PC-3 (cell line): ENCODE data around the gene ABL2. TPM values are rescaled to one million over a fixed set of nuclear protein-coding genes. Genes with fewer than 3 reads are reported as not detected.

Experiments
- ATAC-seq: fragments of 200-7000 bp; cut with Tn5 transposase; 2 replicates; pipeline ENCODE4 v1.9.1; 2020; ENCODE audit warnings: mild to moderate bottlenecking, moderate library complexity
- BruUV-seq: library from RNA; stranded (reverse); fragments of 400-500 nt; replicated peaks from 2 replicates; lab custom pipeline; 2021; lab: Mats Ljungman, UMichigan
- CTCF ChIA-PET: fragments of 300-600 bp; sonication (Branson Sonifier 250); formaldehyde crosslinking; loops from one replicate; lab custom pipeline; 2022; ENCODE audit warnings: antibody characterized with exemption; lab: Charles Lee
- POLR2A ChIA-PET: fragments of 300-600 bp; sonication (Branson Sonifier 250); formaldehyde crosslinking; loops from one replicate; lab custom pipeline; 2022; ENCODE audit warnings: antibody characterized with exemption; ENCODE audit not compliant: unreplicated experiment; lab: Charles Lee
- DNase-seq: peaks from one replicate; pipeline ENCODE4 v3.0.0-alpha.2; 2015
- H2AFZ ChIP-seq: fragments of 300-600 bp; sonication (generic); 2 replicates; pipeline ENCODE4 v1.6.0; 2016; ENCODE audit warnings: antibody characterized with exemption, low read length
- H3F3A ChIP-seq: fragments of 300-600 bp; sonication (generic); one replicate; pipeline ENCODE4 v1.6.0; 2017; ENCODE audit warnings: antibody characterized with exemption, low read length, control low read depth, mild to moderate bottlenecking; ENCODE audit not compliant: unreplicated experiment
- H3K27ac ChIP-seq: fragments of 300-600 bp; sonication (generic); 2 replicates; pipeline ENCODE4 v1.5.1; 2016; ENCODE audit warnings: mild to moderate bottlenecking, low read length
- H3K27me3 ChIP-seq: fragments of 300-600 bp; sonication (generic); 2 replicates; pipeline ENCODE4 v1.6.1; 2016; ENCODE audit warnings: low read length, mixed read lengths
- H3K36me3 ChIP-seq: fragments of 300-600 bp; sonication (generic); 2 replicates; pipeline ENCODE4 v1.6.1; 2016; ENCODE audit warnings: low read depth, mixed run types, low read length, mixed read lengths
- H3K4me1 ChIP-seq: fragments of 300-600 bp; sonication (generic); 2 replicates; pipeline ENCODE4 v1.5.1; 2016; ENCODE audit warnings: low read length; ENCODE audit not compliant: insufficient read depth
- H3K4me2 ChIP-seq: fragments of 300-600 bp; sonication (generic); 2 replicates; pipeline ENCODE4 v1.6.0; 2016; ENCODE audit warnings: low read length
- H3K4me3 ChIP-seq: fragments of 300-600 bp; sonication (generic); 2 replicates; pipeline ENCODE4 v1.5.1; 2016; ENCODE audit warnings: mild to moderate bottlenecking, low read length, mixed read lengths
- H3K79me2 ChIP-seq: fragments of 300-600 bp; sonication (generic); 2 replicates; pipeline ENCODE4 v1.6.1; 2017; ENCODE audit warnings: low read length, mixed read lengths
- H3K9ac ChIP-seq: fragments of 300-600 bp; sonication (generic); 2 replicates; pipeline ENCODE4 v1.6.0; 2016; ENCODE audit warnings: mild to moderate bottlenecking, low read length
- H3K9me2 ChIP-seq: fragments of 300-600 bp; sonication (generic); replicated peaks from 2 replicates; pipeline ENCODE4 v1.6.1; 2016; ENCODE audit warnings: mixed run types, low read length, mixed read lengths
- H3K9me3 ChIP-seq: fragments of 300-600 bp; sonication (generic); 2 replicates; pipeline ENCODE4 v1.6.1; 2016; ENCODE audit warnings: low read length, mixed read lengths
- H4K20me1 ChIP-seq: fragments of 300-600 bp; sonication (generic); 2 replicates; pipeline ENCODE4 v1.6.1; 2016; ENCODE audit warnings: low read length, mixed read lengths
- CTCF ChIP-seq: fragments of 300-600 bp; sonication (generic); conservative IDR thresholded peaks from 2 replicates; pipeline ENCODE4 v1.5.1; 2017; ENCODE audit warnings: antibody characterized with exemption, low read depth, mild to moderate bottlenecking, low read length
- EZH2 ChIP-seq: fragments of 300-600 bp; sonication (generic); IDR thresholded peaks from one replicate; pipeline ENCODE4 v1.6.1; 2017; ENCODE audit warnings: antibody characterized with exemption, mild to moderate bottlenecking, low read length; ENCODE audit not compliant: unreplicated experiment
- EZH2phosphoT487 ChIP-seq: fragments of 300-600 bp; sonication (generic); IDR thresholded peaks from 2 replicates; pipeline ENCODE4 v1.6.1; 2018; ENCODE audit warnings: mild to moderate bottlenecking, antibody characterized with exemption, low read length, borderline replicate concordance
- intact Hi-C: fragments of 100-400 bp; cut with micrococcal nuclease; formaldehyde crosslinking; loops from 2 replicates; pipeline ENCODE4 v1.9.0; 2023
- total RNA-seq: library from RNA; depleted of rRNA; stranded (reverse); fragments of >200 nt; gene quantifications from 2 replicates; pipeline ENCODE4 v1.2.3, GENCODE V29; 2014

The ABL2 gene
- total RNA-seq, 1 experiment from 2014 or later, result 15.9 TPM

DNA sequence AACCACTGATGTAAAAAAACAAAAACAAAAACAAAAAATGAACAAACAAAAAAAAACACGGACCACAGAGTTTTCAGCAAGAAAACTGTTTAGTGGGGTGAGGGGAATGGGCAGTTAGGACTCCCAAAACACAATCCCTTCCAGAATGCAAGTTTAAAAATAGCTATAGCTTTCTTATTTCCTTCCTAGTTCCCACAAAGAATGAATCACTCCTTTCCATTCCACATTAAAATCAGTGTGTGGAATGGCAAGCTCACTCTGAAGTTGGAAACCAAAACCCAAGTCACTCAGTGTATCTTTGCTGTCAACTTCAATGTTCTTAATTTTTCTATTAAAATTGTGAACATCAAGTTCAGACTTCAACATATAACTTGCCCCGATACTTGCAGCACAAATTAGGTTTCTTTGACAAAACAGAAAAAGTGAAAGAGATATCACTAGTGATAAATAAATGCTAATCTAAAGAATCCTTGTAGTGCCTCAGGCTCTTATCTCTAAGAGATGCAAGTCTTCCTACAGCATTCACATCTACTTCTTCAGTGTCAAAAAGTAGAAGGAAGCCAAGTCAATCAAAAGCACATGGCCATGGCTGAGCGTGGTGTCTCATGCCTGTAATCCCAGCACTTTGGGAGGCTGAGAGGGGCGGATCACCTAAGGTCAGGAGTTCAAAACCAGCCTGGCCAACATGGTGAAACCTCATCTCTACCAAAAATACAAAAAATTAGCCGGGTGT lies 102.1 kb downstream of the ABL2 start:
- ChIA-PET POLR2A (no interaction called here), CTCF (no interaction called here)
- Histone ChIP-seq H3K4me2 (peak overlapping the region; percentile 60), H3K79me2 (peaks cover 62% of the 10 kb centered on the region), H3K4me1 (peaks cover 60% of the 10 kb centered on the region), H2AFZ (no peak overlapping the region), H4K20me1 (peaks cover 3% of the 10 kb centered on the region; the same call in 1 of the 2 replicates), H3K9me2 (no peaks in the 10 kb centered on the region), H3F3A (no peaks in the 10 kb centered on the region), H3K9me3 (no peaks in the 10 kb centered on the region), H3K27ac (peak overlapping the region; percentile 95), H3K9ac (peak overlapping the region; percentile 21; the same call in 1 of the 2 replicates), H3K4me3 (no peak overlapping the region), H3K36me3 (peaks cover 22% of the 10 kb centered on the region), H3K27me3 (no peaks in the 10 kb centered on the region)
- ATAC-seq (no peak), DNase-seq (peak; percentile 63)
- no TSS peak for BruUV-seq
- TF ChIP-seq EZH2 (no peak), EZH2phosphoT487 (no peak)
- intact Hi-C loops, result loop anchor here (5.0 kb wide), 1 partner anchor 165 kb away; the partner anchor contains the start of gene SOAT1

GRCh38 chr1:179126338-179127060 lies 103.0 kb downstream of the ABL2 start:
- Histone ChIP-seq H3K4me3 (no peak overlapping the region), H3K4me1 (peaks cover 60% of the 10 kb centered on the region), H3K79me2 (peaks cover 54% of the 10 kb centered on the region), H3F3A (no peaks in the 10 kb centered on the region), H3K27ac (peak overlapping the region; percentile 95), H3K27me3 (no peaks in the 10 kb centered on the region), H4K20me1 (peaks cover 2% of the 10 kb centered on the region; the same call in 1 of the 2 replicates), H2AFZ (no peak overlapping the region), H3K36me3 (peaks cover 21% of the 10 kb centered on the region), H3K9ac (peak overlapping the region; percentile 21; the same call in 1 of the 2 replicates), H3K4me2 (peak overlapping the region; percentile 60), H3K9me2 (no peaks in the 10 kb centered on the region), H3K9me3 (no peaks in the 10 kb centered on the region)
- intact Hi-C loops, result loop anchor here (5.0 kb wide), 1 partner anchor 166 kb away; the partner anchor contains the start of gene SOAT1
- ATAC-seq, result no peak
- no peak for DNase-seq
- TF ChIP-seq EZH2 (no peak), CTCF (no peak)
- ChIA-PET POLR2A (no interaction called here), CTCF (no interaction called here)
- no TSS peak for BruUV-seq

GRCh38 chr1:179124873-179125272 lies 104.6 kb downstream of the ABL2 start:
- H3K4me2 ChIP-seq, result peak overlapping the region; percentile 56
- no TSS peak for BruUV-seq
- H3K4me3 ChIP-seq, result no peak overlapping the region
- DNase-seq, result peak; percentile 89
- peak overlapping the region; percentile 86 for H3K27ac ChIP-seq
- H2AFZ ChIP-seq, result no peak overlapping the region
- H3K9me2 ChIP-seq, result no peaks in the 10 kb centered on the region
- POLR2A ChIA-PET, result no interaction called here
- CTCF ChIA-PET, result no interaction called here
- ATAC-seq, result peak; percentile 83
- intact Hi-C loops, result loop anchor here (1.0 to 5.0 kb wide), 2 partner anchors 18 to 167 kb away; partner anchors contain the start of gene SOAT1
- no peaks in the 10 kb centered on the region for H3F3A ChIP-seq
- H3K9me3 ChIP-seq, result no peaks in the 10 kb centered on the region
- H3K9ac ChIP-seq, result peak overlapping the region; percentile 31
- TF ChIP-seq CTCF (no peak), EZH2 (no peak), EZH2phosphoT487 (no peak)
- peaks cover 54% of the 10 kb centered on the region for H3K79me2 ChIP-seq
- peaks cover 20% of the 10 kb centered on the region for H3K36me3 ChIP-seq
- peaks cover 58% of the 10 kb centered on the region for H3K4me1 ChIP-seq
- H3K27me3 ChIP-seq, result no peaks in the 10 kb centered on the region
- no peaks in the 10 kb centered on the region for H4K20me1 ChIP-seq
